Ovary (tissue), 9 donors: ENCODE data around the gene CXCL14. TPM values are rescaled to one million over a fixed set of nuclear protein-coding genes. Genes with fewer than 3 reads are reported as not detected.

Experiments used
- DNase-seq, 5 donors: peaks; one replicate each; pipeline ENCODE4 v3.0.0-alpha.2; 2019 to 2020
- H3K27ac ChIP-seq, 2 donors: fragments of 200-600 bp; one replicate each; pipeline versions ENCODE4 v1.5.1 to v1.8.0; 2019 to 2022
- H3K27me3 ChIP-seq: fragments of 200-600 bp; one replicate; pipeline ENCODE4 v1.8.0; 2022
- H3K36me3 ChIP-seq: fragments of 200-600 bp; sonication (generic); one replicate; pipeline ENCODE4 v1.5.1; 2019
- H3K4me1 ChIP-seq: one replicate; pipeline ENCODE4 v1.8.1; 2013; ENCODE audit warnings: mild to moderate bottlenecking, moderate library complexity; ENCODE audit not compliant: insufficient read depth
- H3K4me3 ChIP-seq: fragments of 200-600 bp; sonication (generic); one replicate; pipeline ENCODE4 v1.5.1; 2017
- H3K9me3 ChIP-seq, 2 donors: fragments of 200-600 bp in 1 of 2; sonication (generic) in 1 of 2; one replicate each; pipeline versions ENCODE4 v1.5.1 to v1.8.1; 2013 to 2019; ENCODE audit warnings: mild to moderate bottlenecking in 1 of 2, moderate library complexity in 1 of 2
- CTCF ChIP-seq, 3 donors: fragments of 450-650 bp in 2 of 3; fragments of 200-600 bp in 1 of 3; IDR thresholded peaks; one replicate each; pipeline versions ENCODE4 v1.5.1 to v1.8.0; 2016 to 2022; ENCODE audit warnings: antibody characterized with exemption in 3 of 3, mild to moderate bottlenecking in 1 of 3
- EP300 ChIP-seq: sonication (generic); formaldehyde crosslinking; IDR thresholded peaks from one replicate; pipeline ENCODE4 v1.6.1; 2017; ENCODE audit warnings: antibody characterized with exemption
- POLR2A ChIP-seq: fragments of 450-650 bp; IDR thresholded peaks from one replicate; pipeline ENCODE4 v1.6.1; 2017; ENCODE audit warnings: antibody characterized with exemption, mild to moderate bottlenecking, moderate library complexity
- WGBS, 3 donors: extraction: QIAGEN DNeasy Blood & Tissue Kit in 1 of 3; methylation state at CpG; one replicate each; pipeline versions ENCODE4 v1.1.5 to v1.1.7; 2013 to 2017; 5-methylcytosine and 5-hydroxymethylcytosine counted together
- intact Hi-C, 4 donors: fragments of 100-400 bp; cut with DNase I; formaldehyde crosslinking; loops; one replicate each; pipeline versions ENCODE4 v1.11.0 to v1.15.1; 2022 to 2023
- polyA plus RNA-seq, 2 donors: library from polyadenylated mRNA; stranded (reverse); fragments of 200-250 nt in 1 of 2; fragments of 350-450 nt in 1 of 2; fragmentation: Illumina TruSeq in 1 of 2; extraction: RNeasy Lipid Tissue Mini Kit (QIAGEN cat#74804) in 1 of 2; gene quantifications; one replicate each; pipeline ENCODE4 v1.2.3, GENCODE V29; 2013 to 2014
- total RNA-seq, 7 donors: library from RNA; depleted of rRNA in 2 of 7; stranded (reverse); fragments of >200 nt in 2 of 7; fragmentation: NEBNext Ultra II Directional in 3 of 7; extraction: Animal tissue kit (Norgen Biotek cat#: 25700) in 3 of 7; gene quantifications; one replicate each; pipeline versions ENCODE4 v1.1.0 to v1.2.4, GENCODE V29; 2016 to 2023
- donor health status: DM: no; HTN: no; CAD: no; lungs with moderate emphysema.
- donor health status: DM: no; HTN: no; CAD: no.
- donor health status: Bipolar disorder and iron deficiency.
- donor health status: DM: yes; HTN: yes; CAD: no.
- donor health status: DM: no; HTN: no; CAD: no.
- donor health status: DM: yes; HTN: yes; CAD: no.

Gene CXCL14
- total and polyA plus RNA-seq, 9 donors: 0.10 to 23.3 (median 2.8) TPM

DNA sequence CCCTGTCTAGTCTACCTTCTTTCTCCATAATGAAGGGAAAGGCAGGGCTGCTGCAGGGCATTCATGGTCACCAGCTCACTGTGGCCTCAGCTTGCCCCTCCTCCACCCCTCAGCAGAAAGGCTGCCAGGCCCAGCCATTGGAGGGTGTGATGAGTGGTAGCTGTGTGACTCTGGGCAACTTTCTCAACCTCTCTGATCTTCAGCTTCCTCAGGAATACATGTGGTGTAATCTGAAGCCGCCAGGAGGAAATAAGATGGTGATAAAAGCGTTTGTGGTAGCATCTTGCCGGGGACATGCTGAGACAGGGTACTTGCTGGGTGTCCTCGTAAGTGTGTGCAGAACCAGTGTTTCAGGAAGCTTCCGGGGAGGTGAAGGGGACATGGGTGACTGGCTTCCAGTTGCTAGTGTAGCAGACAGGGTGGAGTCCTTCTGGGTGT, 9.8 kb downstream of the CXCL14 start:
- Histone ChIP-seq H3K4me3 (no peak overlapping the region), H3K36me3 (no peaks in the 10 kb centered on the region), H3K4me1 (no peaks in the 10 kb centered on the region), H3K27ac (no peak overlapping the region), H3K9me3 (no peaks in the 10 kb centered on the region), H3K27me3 (no peaks in the 10 kb centered on the region)
- WGBS, 3 donors: 84 to 88% (median 84%) methylated on average over 5 of the region's 5 CpGs
- TF ChIP-seq POLR2A: no peak
- no peak for TF ChIP-seq EP300
- TF ChIP-seq CTCF (IDR thresholded peaks at IDR 0.05): no peak
- intact Hi-C loops: no loop called here
- no peak for DNase-seq

DNA sequence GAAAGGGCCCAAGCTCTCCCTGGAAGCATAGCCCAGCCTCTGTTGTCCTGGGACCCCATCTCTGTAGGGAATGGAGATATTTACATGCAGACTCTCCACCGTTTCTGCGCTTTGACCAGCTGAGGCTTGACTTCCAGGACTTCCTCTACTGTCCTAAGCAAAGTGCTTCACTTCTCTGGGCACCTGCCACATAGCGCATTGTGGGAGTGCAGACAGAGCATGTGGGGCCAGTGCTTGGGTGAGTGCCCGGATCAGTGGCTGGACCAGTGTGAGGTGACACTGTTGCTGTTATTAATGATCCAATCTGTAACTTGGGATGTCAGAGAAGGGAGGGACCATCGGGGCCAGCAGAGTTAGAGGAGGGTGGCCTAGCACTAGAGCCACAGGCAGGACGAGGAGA, 10.5 kb downstream of the CXCL14 start:
- H3K9me3 ChIP-seq: no peaks in the 10 kb centered on the region
- intact Hi-C loops: no loop called here
- no peak for TF ChIP-seq EP300
- no peak for TF ChIP-seq POLR2A
- TF ChIP-seq CTCF (IDR thresholded peaks at IDR 0.05): no peak
- 73 to 87% (median 77%) methylated on average over 6 of the region's 6 CpGs for WGBS, 3 donors
- H3K4me3 ChIP-seq: no peak overlapping the region
- no peak for DNase-seq
- no peak overlapping the region for H3K27ac ChIP-seq
- no peaks in the 10 kb centered on the region for H3K36me3 ChIP-seq
- no peaks in the 10 kb centered on the region for H3K4me1 ChIP-seq
- no peaks in the 10 kb centered on the region for H3K27me3 ChIP-seq

DNA sequence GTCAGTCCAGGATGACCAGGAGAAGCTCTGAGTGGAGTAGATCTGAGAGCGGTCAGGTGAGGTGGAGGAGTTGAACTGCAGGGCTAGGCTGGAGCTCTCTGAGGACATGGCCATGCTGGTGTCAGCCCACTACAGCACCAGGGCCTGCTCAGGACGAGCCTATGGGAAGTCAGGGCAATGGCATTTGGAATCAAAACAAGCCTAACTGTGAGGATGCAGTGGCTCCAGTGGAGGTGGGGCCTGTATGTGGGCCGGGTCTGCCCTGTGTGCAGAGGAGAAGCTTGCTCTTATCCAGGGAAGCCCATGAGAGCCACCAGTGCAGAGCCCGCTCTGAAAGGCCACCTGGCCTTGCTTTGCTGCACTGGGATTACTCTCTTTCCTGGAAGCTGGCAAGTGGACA, 11.1 kb downstream of the CXCL14 start:
- Histone ChIP-seq H3K27ac (no peak overlapping the region), H3K9me3 (no peaks in the 10 kb centered on the region), H3K36me3 (no peaks in the 10 kb centered on the region), H3K4me3 (no peak overlapping the region), H3K4me1 (no peaks in the 10 kb centered on the region), H3K27me3 (no peaks in the 10 kb centered on the region)
- intact Hi-C loops: no loop called here
- 70 to 73% (median 73%) methylated on average over 4 of the region's 4 CpGs for WGBS, 3 donors
- DNase-seq: no peak
- TF ChIP-seq POLR2A: no peak

- intact Hi-C loops: no loop called here
- Histone ChIP-seq H3K4me3 (no peak overlapping the region), H3K36me3 (no peaks in the 10 kb centered on the region), H3K4me1 (no peaks in the 10 kb centered on the region), H3K9me3 (no peaks in the 10 kb centered on the region), H3K27ac (no peak overlapping the region), H3K27me3 (no peaks in the 10 kb centered on the region)
- no peak for DNase-seq
- TF ChIP-seq CTCF (IDR thresholded peaks at IDR 0.05) (no peak), EP300 (no peak), POLR2A (no peak)
- 81 to 85% (median 83%) methylated on average over 16 of the region's 16 CpGs for WGBS, 3 donors
Measured at GRCh38 chr5:135566422-135567400, 12.1 kb downstream of the CXCL14 start.
